IPS-18a (cell line): ENCODE measurements around the gene AMBRA1.

Source experiments
- H3K27ac ChIP-seq: one replicate; pipeline ENCODE4 v1.5.1; 2013; ENCODE audit warnings: low read length
- H3K27me3 ChIP-seq: one replicate; pipeline ENCODE4 v1.6.1; 2013; ENCODE audit warnings: mild to moderate bottlenecking, low read length; ENCODE audit not compliant: control insufficient read depth, insufficient read depth
- H3K36me3 ChIP-seq: one replicate; pipeline ENCODE4 v1.6.1; 2013; ENCODE audit warnings: low read depth, low read length; ENCODE audit not compliant: control insufficient read depth
- H3K4me1 ChIP-seq: one replicate; pipeline ENCODE4 v1.6.1; 2013; ENCODE audit warnings: low read depth, low read length; ENCODE audit not compliant: control insufficient read depth
- H3K4me3 ChIP-seq: one replicate; pipeline ENCODE4 v1.5.1; 2013; ENCODE audit warnings: low read length
- H3K9ac ChIP-seq: one replicate; pipeline ENCODE4 v1.6.1; 2013; ENCODE audit warnings: mild to moderate bottlenecking, low read length, moderate library complexity
- H3K9me3 ChIP-seq: one replicate; pipeline ENCODE4 v1.6.1; 2013; ENCODE audit warnings: low read depth, low read length; ENCODE audit not compliant: control insufficient read depth

The AMBRA1 gene

GRCh38 chr11:46346886-46347636 is 246.8 kb downstream of the AMBRA1 start, which contains the start of gene DGKZ:
Gene DGKZ, plus strand, starts transcription at chr11:46347463. Its CDS starts 197 bp downstream, at chr11:46347660.
- H3K36me3 ChIP-seq, result no peaks in the 10 kb centered on the region
- H3K27ac ChIP-seq, result no peak within 1 kb of the TSS
- H3K9me3 ChIP-seq, result no peaks in the 10 kb centered on the region
- peaks cover 11% of the 10 kb centered on the region for H3K27me3 ChIP-seq
- peak within 1 kb of the TSS; percentile 65 for H3K4me3 ChIP-seq
- peak within 1 kb of the TSS; percentile 55 for H3K9ac ChIP-seq
- H3K4me1 ChIP-seq, result peaks cover 49% of the 10 kb centered on the region
